A673 (cell line): Measurements from ENCODE around the gene BBS9.

Source experiments
- CTCF ChIP-seq: fragments of 300-800, 200-600 bp; sonication (generic); conservative IDR thresholded peaks from 2 replicates; pipeline ENCODE4 v1.5.1; 2017; ENCODE audit warnings: low read depth, mild to moderate bottlenecking, antibody characterized with exemption, low read length, moderate library complexity, mixed read lengths
- EZH2 ChIP-seq: fragments of 200-600 bp; sonication (generic); IDR thresholded peaks from 2 replicates; pipeline ENCODE4 v1.6.1; 2017; ENCODE audit warnings: borderline replicate concordance, low read depth, mild to moderate bottlenecking, mixed read lengths, antibody characterized with exemption, low read length; ENCODE audit not compliant: poor library complexity, severe bottlenecking

- no peak for TF ChIP-seq CTCF
- no peak for TF ChIP-seq EZH2
Measured at GRCh38 chr7:33217595-33217994, 88.2 kb downstream of the BBS9 start.
